ENCODE data around the gene MAFB. TPM values are rescaled to one million over a fixed set of nuclear protein-coding genes. Genes with fewer than 3 reads are reported as not detected.
"Not testable (repeated sequence)": the region's sequence is repeated elsewhere in the genome, so short reads cannot be mapped to it uniquely, and the experiment has no call there.

The MAFB gene
- total RNA-seq (10 to 100 TPM; 55.0 to 66.3 TPM), polyA plus RNA-seq (10 to 100 TPM in 1 of 2 donors, 1 to 10 TPM in 1; 4.2 to 20.8 TPM)
- long read RNA-seq, donor 1, transcript MAFB-201 (1 exons, 3,393 nt) = major isoform, 163 of 163 reads
- long read RNA-seq, donor 1, partial matches to known transcripts = 0 of 163 reads
- long read RNA-seq, donor 1, other reads (novel, unspliced or antisense) = 0 of 163 reads
- long read RNA-seq, donor 2, transcript MAFB-201 (1 exons, 3,393 nt) = major isoform, 130 of 130 reads
- long read RNA-seq, donor 2, partial matches to known transcripts = 0 of 130 reads
- long read RNA-seq, donor 2, other reads (novel, unspliced or antisense) = 0 of 130 reads

DNA sequence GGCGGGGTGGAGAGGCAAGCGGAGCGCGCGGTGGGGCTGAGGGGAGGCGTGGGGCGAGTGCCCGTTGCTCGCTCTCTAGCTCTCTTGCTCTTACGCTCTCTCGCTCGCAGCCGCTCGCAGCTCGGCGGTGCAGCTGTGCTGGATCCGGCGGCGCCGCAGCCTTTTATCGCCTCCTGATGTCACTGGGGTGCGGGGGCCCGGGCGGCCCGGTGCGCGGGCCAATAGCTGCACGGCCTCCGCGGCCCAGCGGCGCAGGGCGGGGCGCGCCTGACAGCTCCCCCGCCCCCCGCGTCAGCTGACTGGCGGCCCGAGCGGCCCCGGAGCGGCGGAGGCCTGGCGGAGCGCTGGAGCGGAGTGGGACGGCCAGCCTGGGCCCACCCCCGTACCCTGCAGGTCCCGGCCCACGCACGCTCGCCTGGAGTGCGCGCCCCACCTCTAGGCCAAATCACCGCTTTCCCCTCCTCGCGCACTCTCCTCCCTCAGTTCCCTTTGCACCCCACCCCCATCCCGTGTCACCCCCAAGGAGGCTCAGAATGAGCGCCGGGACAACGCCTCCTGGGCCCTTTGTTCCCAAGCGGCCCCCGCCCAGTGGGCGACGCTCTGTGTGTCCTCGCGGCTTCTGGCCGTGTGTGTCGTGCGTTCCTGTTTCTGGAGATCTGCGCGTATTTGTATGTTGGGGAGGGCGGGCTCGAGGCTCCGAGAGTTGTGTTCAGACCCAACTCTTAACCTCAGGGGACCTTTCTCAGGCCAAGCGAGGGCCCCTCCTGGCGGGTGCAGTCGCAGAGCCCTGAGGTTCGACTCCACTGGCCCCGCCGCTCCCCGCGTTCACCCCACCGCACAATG, at the start of gene MAFB:
Gene MAFB, minus strand, starts transcription at position 137 of the 843 bp plus-strand sequence. CDS start 386 bp downstream, outside the sequence.
- H3K36me3 ChIP-seq (ENCODE audit: control insufficient read depth in 1 of 2, insufficient read depth in 2 of 2, low read length in 1 of 2) = no peaks in the 10 kb centered on the region
- peak within 1 kb of the TSS; percentile 62 to 85 for H3K27ac ChIP-seq (ENCODE audit: low read depth in 1 of 2, low read length in 2 of 2)
- ATAC-seq (ENCODE audit: low FRiP score) = peak; percentile 93
- H3K9me3 ChIP-seq (ENCODE audit: control insufficient read depth, low read length) = no peaks in the 10 kb centered on the region
- intact Hi-C loops (cut with DNase I) = loop anchor here (2.0 to 10.0 kb wide), 7 partner anchors 57 to 527 kb away; no protein-coding TSS in a partner anchor
- no peaks in the 10 kb centered on the region for H3K4me1 ChIP-seq (ENCODE audit: control insufficient read depth in 1 of 2, insufficient read depth in 2 of 2, low read length in 2 of 2)
- no peaks in the 10 kb centered on the region for H3K27me3 ChIP-seq (ENCODE audit: control insufficient read depth in 1 of 2, insufficient read depth in 2 of 2, low read length in 1 of 2)
- H3K4me3 ChIP-seq (ENCODE audit: low read length in 2 of 2) = peak within 1 kb of the TSS; percentile 31 to 54
- WGBS, 2 donors = 0% methylated on average over 47 to 85 of the region's 85 CpGs
- peak; percentile 96 to 97 for DNase-seq

DNA sequence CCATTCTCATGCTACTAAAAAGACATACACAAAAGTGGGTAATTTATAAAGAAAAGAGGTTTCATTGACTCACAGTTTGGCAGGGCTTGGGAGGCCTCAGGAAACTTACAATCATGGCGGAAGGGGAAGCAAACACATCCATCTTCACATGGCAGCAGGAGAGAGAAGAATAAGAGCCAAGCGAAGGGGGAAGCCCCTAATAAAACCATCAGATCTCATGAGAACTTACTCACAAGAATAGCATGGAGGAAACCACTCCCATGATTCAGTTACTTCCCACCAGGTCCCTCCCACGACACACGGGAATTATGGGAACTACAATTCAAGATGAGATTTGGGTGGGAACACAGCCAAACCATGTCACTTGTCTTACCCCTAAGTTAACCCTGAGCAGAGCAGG, 47.4 kb upstream of the MAFB start:
- WGBS, 2 donors = 81 to 87% methylated on average over 4 of the region's 4 CpGs
- H3K9me3 ChIP-seq (ENCODE audit: control insufficient read depth, low read length); H3K4me1 ChIP-seq (ENCODE audit: control insufficient read depth in 1 of 2, insufficient read depth in 2 of 2, low read length in 2 of 2); DNase-seq; H3K36me3 ChIP-seq (ENCODE audit: control insufficient read depth in 1 of 2, insufficient read depth in 2 of 2, low read length in 1 of 2); H3K27ac ChIP-seq (ENCODE audit: low read depth in 1 of 2, low read length in 2 of 2); intact Hi-C loops (cut with DNase I); ATAC-seq (ENCODE audit: low FRiP score); H3K4me3 ChIP-seq (ENCODE audit: low read length in 2 of 2); H3K27me3 ChIP-seq (ENCODE audit: control insufficient read depth in 1 of 2, insufficient read depth in 2 of 2, low read length in 1 of 2): not testable (repeated sequence)

DNA sequence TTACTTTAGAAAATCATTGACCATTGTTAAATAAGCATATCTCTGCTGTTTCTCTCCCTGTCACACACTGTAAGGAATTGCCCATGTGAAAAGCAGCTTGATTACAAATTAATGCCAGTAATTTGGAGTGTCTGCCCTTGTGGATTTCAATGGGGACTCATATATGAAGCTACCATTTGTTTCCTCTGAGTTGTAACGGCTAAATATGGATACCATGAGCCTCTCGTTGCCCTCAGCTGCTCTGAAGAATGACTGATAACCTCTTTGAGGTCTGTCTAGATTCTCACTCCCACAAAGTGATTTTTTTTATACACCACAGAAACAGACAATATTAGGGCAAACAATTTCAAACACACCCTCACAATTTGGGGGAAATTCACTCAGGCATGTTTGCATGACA, 40.0 kb upstream of the MAFB start:
- Histone ChIP-seq H3K27ac (ENCODE audit: low read depth in 1 of 2, low read length in 2 of 2) (no peak overlapping the region), H3K4me3 (ENCODE audit: low read length in 2 of 2) (no peak overlapping the region), H3K9me3 (ENCODE audit: control insufficient read depth, low read length) (peaks cover 1% of the 10 kb centered on the region), H3K4me1 (ENCODE audit: control insufficient read depth in 1 of 2, insufficient read depth in 2 of 2, low read length in 2 of 2) (no peaks in the 10 kb centered on the region), H3K27me3 (ENCODE audit: control insufficient read depth in 1 of 2, insufficient read depth in 2 of 2, low read length in 1 of 2) (no peaks in the 10 kb centered on the region), H3K36me3 (ENCODE audit: control insufficient read depth in 1 of 2, insufficient read depth in 2 of 2, low read length in 1 of 2) (no peaks in the 10 kb centered on the region)
- no peak for ATAC-seq (ENCODE audit: low FRiP score)
- WGBS, 2 donors = 50 to 56% methylated on average over 2 of the region's 2 CpGs
- DNase-seq = no peak
- intact Hi-C loops (cut with DNase I) = no loop called here

DNA sequence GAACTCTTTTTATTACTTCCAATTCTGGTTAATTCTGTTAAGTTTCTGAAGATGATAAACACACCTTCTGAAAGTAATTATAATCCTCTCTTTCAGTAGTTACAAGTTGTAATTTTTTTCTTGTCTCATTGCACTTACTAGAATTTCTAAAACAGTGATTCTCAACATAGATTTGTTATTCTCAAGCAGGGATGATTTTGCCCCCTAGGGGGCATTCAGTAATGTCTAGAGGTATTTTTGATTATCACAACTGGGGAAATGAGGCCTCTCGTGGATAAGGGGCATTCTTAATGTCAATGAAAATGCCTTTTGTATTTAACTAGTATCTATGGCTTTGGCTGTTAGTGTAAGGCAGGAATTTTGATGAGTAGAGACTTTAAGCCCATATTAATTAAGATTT, 39.4 kb upstream of the MAFB start:
- H3K4me3 ChIP-seq (ENCODE audit: low read length in 2 of 2) = no peak overlapping the region
- H3K27me3 ChIP-seq (ENCODE audit: control insufficient read depth in 1 of 2, insufficient read depth in 2 of 2, low read length in 1 of 2) = no peaks in the 10 kb centered on the region
- peaks cover 1% of the 10 kb centered on the region for H3K9me3 ChIP-seq (ENCODE audit: control insufficient read depth, low read length)
- ATAC-seq (ENCODE audit: low FRiP score) (no peak), DNase-seq (no peak)
- intact Hi-C loops (cut with DNase I) = no loop called here
- H3K4me1 ChIP-seq (ENCODE audit: control insufficient read depth in 1 of 2, insufficient read depth in 2 of 2, low read length in 2 of 2) = no peaks in the 10 kb centered on the region
- 57% methylated on average over 1 of the region's 1 CpG for WGBS, 2 donors
- H3K27ac ChIP-seq (ENCODE audit: low read depth in 1 of 2, low read length in 2 of 2) = no peak overlapping the region
- H3K36me3 ChIP-seq (ENCODE audit: control insufficient read depth in 1 of 2, insufficient read depth in 2 of 2, low read length in 1 of 2) = no peaks in the 10 kb centered on the region

DNA sequence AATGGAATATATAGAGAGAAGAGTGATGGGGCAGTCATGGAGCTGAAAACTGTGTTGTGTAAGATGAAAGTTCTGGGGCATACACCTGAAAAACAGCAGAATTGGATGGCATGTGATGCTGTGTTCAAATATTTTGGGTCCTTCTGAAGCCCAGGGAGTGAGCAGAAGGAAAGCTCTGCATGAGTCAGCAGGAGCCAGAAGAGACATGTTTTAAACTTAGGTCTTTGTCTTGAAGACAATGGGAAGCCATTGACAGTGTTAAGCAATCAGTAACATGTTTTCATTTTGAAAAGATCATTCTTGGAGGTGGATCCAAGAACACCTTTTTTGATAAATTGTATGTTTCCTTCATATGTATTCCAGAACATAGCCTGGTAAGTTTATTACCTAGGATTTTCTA, 38.9 kb upstream of the MAFB start:
- Histone ChIP-seq H3K36me3 (ENCODE audit: control insufficient read depth in 1 of 2, insufficient read depth in 2 of 2, low read length in 1 of 2) (no peaks in the 10 kb centered on the region), H3K27ac (ENCODE audit: low read depth in 1 of 2, low read length in 2 of 2) (no peak overlapping the region), H3K27me3 (ENCODE audit: control insufficient read depth in 1 of 2, insufficient read depth in 2 of 2, low read length in 1 of 2) (no peaks in the 10 kb centered on the region), H3K4me3 (ENCODE audit: low read length in 2 of 2) (no peak overlapping the region), H3K4me1 (ENCODE audit: control insufficient read depth in 1 of 2, insufficient read depth in 2 of 2, low read length in 2 of 2) (no peaks in the 10 kb centered on the region), H3K9me3 (ENCODE audit: control insufficient read depth, low read length) (peaks cover 1% of the 10 kb centered on the region)
- intact Hi-C loops (cut with DNase I) = no loop called here
- no peak for ATAC-seq (ENCODE audit: low FRiP score)
- DNase-seq = no peak

DNA sequence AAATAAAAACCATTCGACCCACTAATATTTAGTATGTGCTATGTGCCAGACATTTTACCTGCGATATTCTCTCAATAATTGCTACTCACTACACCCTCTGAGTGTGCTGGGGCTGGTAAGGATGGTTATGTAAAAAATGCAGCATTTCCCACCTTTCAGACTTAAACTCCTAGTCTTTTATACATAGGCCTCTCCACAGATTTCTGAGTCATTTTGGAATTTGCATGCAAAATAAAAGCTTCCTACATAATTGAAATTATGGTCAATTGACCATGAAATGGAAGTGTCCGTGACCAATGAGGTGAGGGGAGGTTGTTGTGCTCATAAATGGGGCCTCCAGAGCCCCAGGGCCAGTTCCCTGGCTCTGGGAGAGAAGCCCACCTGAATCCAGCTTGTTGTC, 37.7 kb upstream of the MAFB start:
- H3K4me1 ChIP-seq (ENCODE audit: control insufficient read depth in 1 of 2, insufficient read depth in 2 of 2, low read length in 2 of 2) = no peaks in the 10 kb centered on the region
- no peaks in the 10 kb centered on the region for H3K36me3 ChIP-seq (ENCODE audit: control insufficient read depth in 1 of 2, insufficient read depth in 2 of 2, low read length in 1 of 2)
- H3K27ac ChIP-seq (ENCODE audit: low read depth in 1 of 2, low read length in 2 of 2) = no peak overlapping the region
- peaks cover 1% of the 10 kb centered on the region for H3K9me3 ChIP-seq (ENCODE audit: control insufficient read depth, low read length)
- 71 to 73% methylated on average over 3 of the region's 3 CpGs for WGBS, 2 donors
- no peak for ATAC-seq (ENCODE audit: low FRiP score)
- DNase-seq = no peak
- intact Hi-C loops (cut with DNase I) = no loop called here
- H3K27me3 ChIP-seq (ENCODE audit: control insufficient read depth in 1 of 2, insufficient read depth in 2 of 2, low read length in 1 of 2) = no peaks in the 10 kb centered on the region
- H3K4me3 ChIP-seq (ENCODE audit: low read length in 2 of 2) = no peak overlapping the region

DNA sequence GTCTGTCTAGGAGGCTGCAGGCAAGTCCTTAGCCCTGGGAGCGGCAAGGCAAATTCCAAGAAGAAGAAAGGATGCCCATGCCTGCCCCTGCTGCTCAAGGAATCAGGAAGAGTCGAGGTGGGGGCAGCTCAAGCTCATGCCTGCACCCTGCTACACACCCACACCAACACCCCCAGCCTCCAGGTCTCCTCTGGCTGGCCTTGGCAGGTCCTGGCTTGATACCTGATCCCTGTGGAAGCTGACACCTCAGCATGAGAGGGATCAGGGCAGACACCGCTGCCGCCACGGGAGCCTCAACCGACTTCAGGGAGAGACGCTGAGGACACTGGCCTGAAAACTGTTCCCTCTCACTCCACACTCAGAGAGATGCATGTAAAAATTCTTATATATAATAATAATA, 35.5 kb upstream of the MAFB start:
- ATAC-seq (ENCODE audit: low FRiP score) (no peak), DNase-seq (no peak)
- no peak overlapping the region for H3K27ac ChIP-seq (ENCODE audit: low read depth in 1 of 2, low read length in 2 of 2)
- H3K9me3 ChIP-seq (ENCODE audit: control insufficient read depth, low read length) = peaks cover 1% of the 10 kb centered on the region
- no peak overlapping the region for H3K4me3 ChIP-seq (ENCODE audit: low read length in 2 of 2)
- intact Hi-C loops (cut with DNase I) = no loop called here
- no peaks in the 10 kb centered on the region for H3K27me3 ChIP-seq (ENCODE audit: control insufficient read depth in 1 of 2, insufficient read depth in 2 of 2, low read length in 1 of 2)
- H3K4me1 ChIP-seq (ENCODE audit: control insufficient read depth in 1 of 2, insufficient read depth in 2 of 2, low read length in 2 of 2) = no peaks in the 10 kb centered on the region
- 83 to 89% methylated on average over 7 of the region's 7 CpGs for WGBS, 2 donors
- H3K36me3 ChIP-seq (ENCODE audit: control insufficient read depth in 1 of 2, insufficient read depth in 2 of 2, low read length in 1 of 2) = no peaks in the 10 kb centered on the region

DNA sequence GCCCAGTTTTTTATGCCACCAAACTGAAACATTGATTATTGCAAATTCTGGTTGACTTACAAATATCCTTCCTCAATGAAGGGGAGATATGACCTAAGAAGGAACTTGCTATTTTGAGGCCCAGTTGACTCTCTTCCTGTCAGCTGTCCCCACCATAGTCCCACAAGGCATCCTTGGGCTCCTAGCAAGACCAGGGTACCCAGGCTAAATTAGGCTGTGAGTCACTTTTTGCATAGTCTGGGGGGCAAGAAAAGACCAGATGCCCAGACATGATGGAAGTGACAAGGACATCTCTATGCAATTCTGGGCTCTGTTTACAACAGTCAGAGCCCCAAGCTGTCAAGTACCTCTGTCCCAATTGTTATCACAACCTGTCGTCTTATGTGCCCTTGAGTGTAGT, 31.8 kb upstream of the MAFB start:
- H3K9me3 ChIP-seq (ENCODE audit: control insufficient read depth, low read length) = no peaks in the 10 kb centered on the region
- intact Hi-C loops (cut with DNase I) = no loop called here
- no peaks in the 10 kb centered on the region for H3K27me3 ChIP-seq (ENCODE audit: control insufficient read depth in 1 of 2, insufficient read depth in 2 of 2, low read length in 1 of 2)
- DNase-seq (no peak), ATAC-seq (ENCODE audit: low FRiP score) (no peak)
- H3K4me3 ChIP-seq (ENCODE audit: low read length in 2 of 2) = no peak overlapping the region
- 94 to 100% methylated on average over 1 of the region's 1 CpG for WGBS, 2 donors
- H3K4me1 ChIP-seq (ENCODE audit: control insufficient read depth in 1 of 2, insufficient read depth in 2 of 2, low read length in 2 of 2) = no peaks in the 10 kb centered on the region
- no peak overlapping the region for H3K27ac ChIP-seq (ENCODE audit: low read depth in 1 of 2, low read length in 2 of 2)
- no peaks in the 10 kb centered on the region for H3K36me3 ChIP-seq (ENCODE audit: control insufficient read depth in 1 of 2, insufficient read depth in 2 of 2, low read length in 1 of 2)

DNA sequence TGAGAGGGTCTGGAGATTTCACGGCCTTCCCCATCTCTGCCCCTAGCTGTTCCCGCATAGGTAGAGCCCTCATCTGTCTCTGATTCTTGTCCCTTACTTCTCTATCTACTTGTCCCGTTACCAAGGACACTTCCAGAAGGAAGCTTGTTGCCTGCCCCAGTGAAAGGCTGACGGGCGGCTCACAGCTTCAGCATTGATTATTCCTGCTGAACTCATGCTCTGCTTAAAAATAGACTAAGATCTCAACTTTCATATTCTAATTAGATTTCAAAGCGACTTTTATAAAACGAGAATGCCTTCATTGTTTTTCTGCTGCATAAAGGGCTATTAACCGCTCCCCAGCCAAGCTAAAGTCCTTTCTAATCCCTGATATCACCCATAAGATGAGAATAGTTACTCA, 31.1 kb upstream of the MAFB start:
- Histone ChIP-seq H3K27me3 (ENCODE audit: control insufficient read depth in 1 of 2, insufficient read depth in 2 of 2, low read length in 1 of 2) (no peaks in the 10 kb centered on the region), H3K9me3 (ENCODE audit: control insufficient read depth, low read length) (no peaks in the 10 kb centered on the region), H3K4me1 (ENCODE audit: control insufficient read depth in 1 of 2, insufficient read depth in 2 of 2, low read length in 2 of 2) (no peaks in the 10 kb centered on the region), H3K36me3 (ENCODE audit: control insufficient read depth in 1 of 2, insufficient read depth in 2 of 2, low read length in 1 of 2) (no peaks in the 10 kb centered on the region), H3K4me3 (ENCODE audit: low read length in 2 of 2) (no peak overlapping the region), H3K27ac (ENCODE audit: low read depth in 1 of 2, low read length in 2 of 2) (no peak overlapping the region)
- no peak for DNase-seq
- no peak for ATAC-seq (ENCODE audit: low FRiP score)
- intact Hi-C loops (cut with DNase I) = no loop called here
- 83 to 93% methylated on average over 8 of the region's 8 CpGs for WGBS, 2 donors
